IPS DF 19.7 (cell line): ENCODE data around the gene PPFIBP2.

Source experiments
- DNase-seq: peaks from one replicate; pipeline ENCODE4 v3.0.0-alpha.2; 2013; ENCODE audit warnings: low read depth, low spot score

Gene PPFIBP2

GRCh38 chr11:7599209-7599608 lies 85.4 kb downstream of the PPFIBP2 start:
- DNase-seq: no peak

GRCh38 chr11:7600205-7600775 lies 86.5 kb downstream of the PPFIBP2 start:
- DNase-seq: no peak

GRCh38 chr11:7603031-7603781 lies 89.4 kb downstream of the PPFIBP2 start:
- no peak for DNase-seq

- no peak for DNase-seq
Observed at GRCh38 chr11:7604331-7604955, 90.6 kb downstream of the PPFIBP2 start.

- no peak for DNase-seq
Observed at GRCh38 chr11:7605186-7605943, 91.6 kb downstream of the PPFIBP2 start.

GRCh38 chr11:7606496-7606895 lies 92.7 kb downstream of the PPFIBP2 start:
- no peak for DNase-seq

GRCh38 chr11:7609015-7609414 lies 95.2 kb downstream of the PPFIBP2 start:
- no peak for DNase-seq

- no peak for DNase-seq
Observed at GRCh38 chr11:7609521-7609920, 95.7 kb downstream of the PPFIBP2 start.

GRCh38 chr11:7610393-7610792 lies 96.6 kb downstream of the PPFIBP2 start:
- DNase-seq: no peak

- no peak for DNase-seq
Observed at GRCh38 chr11:7611411-7611810, 97.6 kb downstream of the PPFIBP2 start.

GRCh38 chr11:7612056-7612660 lies 98.4 kb downstream of the PPFIBP2 start:
- no peak for DNase-seq

GRCh38 chr11:7612661-7613393 lies 99.0 kb downstream of the PPFIBP2 start:
- no peak for DNase-seq

- DNase-seq: no peak
Observed at GRCh38 chr11:7613394-7613720, 99.6 kb downstream of the PPFIBP2 start.

GRCh38 chr11:7614656-7615055 lies 100.9 kb downstream of the PPFIBP2 start:
- DNase-seq: no peak

GRCh38 chr11:7617032-7617431 lies 103.2 kb downstream of the PPFIBP2 start:
- no peak for DNase-seq

GRCh38 chr11:7619322-7619721 lies 105.5 kb downstream of the PPFIBP2 start:
- no peak for DNase-seq

GRCh38 chr11:7621090-7621489 lies 107.3 kb downstream of the PPFIBP2 start:
- DNase-seq: no peak

- DNase-seq: no peak
Observed at GRCh38 chr11:7621554-7621953, 107.8 kb downstream of the PPFIBP2 start.

- no peak for DNase-seq
Observed at GRCh38 chr11:7622721-7623120, 108.9 kb downstream of the PPFIBP2 start.

GRCh38 chr11:7628660-7629059 lies 114.9 kb downstream of the PPFIBP2 start:
- no peak for DNase-seq

GRCh38 chr11:7630002-7630401 lies 116.2 kb downstream of the PPFIBP2 start:
- DNase-seq: no peak
